Forelimb muscle (tissue), 1 donor: ENCODE measurements around the gene SETD1B. TPM values are rescaled to one million over a fixed set of nuclear protein-coding genes. Genes with fewer than 3 reads are reported as not detected.
"Not testable (repeated sequence)": the region's sequence is repeated elsewhere in the genome, so short reads cannot be mapped to it uniquely, and the experiment has no call there.

Experiments used
- DNase-seq: peaks from one replicate; pipeline ENCODE4 v3.0.0-alpha.2; 2013; ENCODE audit warnings: low read depth
- polyA plus RNA-seq: library from polyadenylated mRNA; unstranded; fragments of 120-200 nt; gene quantifications from one replicate; pipeline ENCODE4 v1.2.1, GENCODE V29; 2013; ENCODE audit not compliant: insufficient read length

The SETD1B gene
- polyA plus RNA-seq, 1 donor: 8.6 TPM

GRCh38 chr12:121857322-121858246 is 53.8 kb downstream of the SETD1B start:
- DNase-seq: no peak

- DNase-seq: no peak
Measured at GRCh38 chr12:121858318-121858661, 54.5 kb downstream of the SETD1B start.

GRCh38 chr12:121858662-121859572 is 55.1 kb downstream of the SETD1B start, which contains the start of gene HPD:
Gene HPD (minus strand): TSS chr12:121858859. CDS start chr12:121858823, 36 bp downstream.
- no peak for DNase-seq

GRCh38 chr12:121860257-121860656 is 56.4 kb downstream of the SETD1B start:
- DNase-seq: no peak

- not testable (repeated sequence) for DNase-seq
Measured at GRCh38 chr12:121860699-121861098, 56.9 kb downstream of the SETD1B start.

- DNase-seq: no peak
Measured at GRCh38 chr12:121861636-121862254, 57.9 kb downstream of the SETD1B start.

GRCh38 chr12:121866331-121866730 is 62.5 kb downstream of the SETD1B start:
- peak; percentile 8 for DNase-seq

- not testable (repeated sequence) for DNase-seq
Measured at GRCh38 chr12:121869229-121869628, 65.4 kb downstream of the SETD1B start.

- DNase-seq: no peak
Measured at GRCh38 chr12:121871467-121871866, 67.7 kb downstream of the SETD1B start.

GRCh38 chr12:121872546-121873215 is 68.9 kb downstream of the SETD1B start:
- DNase-seq: peak; percentile 41

GRCh38 chr12:121873216-121873569 is 69.4 kb downstream of the SETD1B start:
- no peak for DNase-seq

- DNase-seq: no peak
Measured at GRCh38 chr12:121874071-121874470, 70.3 kb downstream of the SETD1B start.

GRCh38 chr12:121875582-121875981 is 71.8 kb downstream of the SETD1B start:
- DNase-seq: no peak

- DNase-seq: not testable (repeated sequence)
Measured at GRCh38 chr12:121876080-121876447, 72.3 kb downstream of the SETD1B start.

Other genes starting within 250 kb of the SETD1B start
- gene KDM2B, start 223.0 kb upstream of the SETD1B start, polyA plus RNA-seq: 22.1 TPM
- 54.7 TPM for gene ORAI1, start 177.5 kb upstream of the SETD1B start, polyA plus RNA-seq
- 0.34 TPM for gene MORN3, start 134.4 kb upstream of the SETD1B start, polyA plus RNA-seq
- 19.5 TPM for gene TMEM120B, start 91.3 kb upstream of the SETD1B start, polyA plus RNA-seq
- gene RHOF, start 10.3 kb upstream of the SETD1B start, polyA plus RNA-seq: 2.6 TPM
- 0.08 TPM for gene HPD, start 54.9 kb downstream of the SETD1B start, polyA plus RNA-seq
- 39.4 TPM for gene PSMD9, start 84.8 kb downstream of the SETD1B start, polyA plus RNA-seq
- gene CFAP251, start 114.6 kb downstream of the SETD1B start, polyA plus RNA-seq: 1.3 TPM
- gene BCL7A, start 217.9 kb downstream of the SETD1B start, polyA plus RNA-seq: 16.8 TPM